Activated naive CD8-positive, alpha-beta T cell treated with anti-CD3 and anti-CD28 coated beads, Interleukin-2, amount 50 U/mL, for 24 hours (primary cell): Measurements from ENCODE around the gene FLVCR2.

Source experiments
- ATAC-seq: fragments of 150-1000 bp; cut with Tn5 transposase; one replicate; pipeline ENCODE4 v1.10.0; 2021
- DNase-seq: peaks from one replicate; pipeline ENCODE4 v3.0.0; 2021
- H3K27ac Mint-ChIP-seq: one replicate; pipeline ENCODE4 v1.8.0; 2021; ENCODE audit warnings: mild to moderate bottlenecking, mixed read lengths
- H3K27me3 Mint-ChIP-seq: one replicate; pipeline ENCODE4 v1.8.0; 2021; ENCODE audit warnings: mixed read lengths
- H3K36me3 Mint-ChIP-seq: one replicate; pipeline ENCODE4 v1.8.0; 2021; ENCODE audit warnings: low read depth, mixed read lengths
- H3K4me1 Mint-ChIP-seq: one replicate; pipeline ENCODE4 v1.8.0; 2021; ENCODE audit warnings: mixed read lengths
- H3K4me3 Mint-ChIP-seq: one replicate; pipeline ENCODE4 v1.8.0; 2021; ENCODE audit warnings: mild to moderate bottlenecking, moderate library complexity, mixed read lengths
- H3K9me3 Mint-ChIP-seq: one replicate; pipeline ENCODE4 v1.8.0; 2021; ENCODE audit warnings: mixed read lengths

FLVCR2 gene

DNA sequence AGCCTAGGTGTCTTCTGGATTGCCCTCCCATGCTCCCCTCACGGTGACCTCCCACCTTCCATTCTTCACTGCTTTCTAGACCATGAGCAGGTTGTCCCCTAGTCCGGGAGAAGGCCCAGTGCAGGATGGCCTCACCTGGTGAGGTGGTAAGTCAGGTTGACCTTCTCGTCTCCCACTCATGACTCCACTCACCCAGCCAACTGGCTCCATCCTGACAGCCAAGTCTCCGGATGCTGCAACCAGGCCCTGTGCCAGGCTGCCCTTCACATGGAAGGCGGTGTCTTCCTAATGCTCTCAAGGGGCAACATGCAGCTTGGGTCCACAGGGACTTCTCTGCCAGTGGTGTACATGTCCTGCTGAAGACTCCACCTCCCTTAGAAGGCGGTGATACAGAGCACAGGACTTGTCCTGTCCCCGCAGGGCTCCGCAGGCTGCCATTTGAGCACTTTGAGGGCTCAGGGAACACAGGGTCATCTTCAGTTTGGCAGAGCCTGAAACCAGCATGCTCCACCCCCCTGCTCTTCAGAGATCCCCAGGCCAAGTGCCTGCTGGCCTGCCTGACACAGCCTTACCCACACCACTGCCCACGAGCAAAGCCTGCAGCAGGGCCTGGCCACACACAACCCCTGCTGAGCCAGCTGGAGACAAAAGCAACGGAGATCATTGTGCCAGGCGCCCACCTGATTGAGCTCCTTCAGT lies 30.7 kb upstream of the FLVCR2 start:
- H3K27ac Mint-ChIP-seq: peak overlapping the region; percentile 27
- H3K9me3 Mint-ChIP-seq: no peaks in the 10 kb centered on the region
- H3K36me3 Mint-ChIP-seq: peaks cover 32% of the 10 kb centered on the region

DNA sequence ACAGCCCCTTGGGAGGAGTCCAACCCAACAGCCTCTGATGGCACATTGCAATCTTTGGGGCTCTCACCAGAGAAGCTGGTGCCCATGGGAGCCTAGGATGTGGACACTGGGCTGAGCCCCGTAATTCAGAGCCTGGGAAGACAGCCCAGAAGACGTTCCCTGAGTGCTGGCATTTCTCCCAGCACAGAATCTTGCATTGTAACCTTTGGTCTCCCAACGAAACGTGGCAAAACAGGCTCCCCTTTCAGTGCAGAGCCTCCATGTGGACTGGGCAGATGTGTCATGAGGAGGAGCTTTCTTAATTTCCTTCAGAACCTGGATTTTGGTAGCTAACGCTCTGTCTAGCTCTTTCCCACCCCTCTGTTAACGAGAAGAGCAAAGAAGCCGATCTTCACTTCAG lies 29.9 kb upstream of the FLVCR2 start:
- DNase-seq: no peak
- Mint-ChIP-seq H3K9me3 (no peaks in the 10 kb centered on the region), H3K4me1 (peaks cover 56% of the 10 kb centered on the region), H3K27ac (peak overlapping the region; percentile 16), H3K36me3 (peaks cover 32% of the 10 kb centered on the region), H3K27me3 (no peaks in the 10 kb centered on the region), H3K4me3 (no peak overlapping the region)
- no peak for ATAC-seq

More for the DNA sequence above, 30.7 kb upstream of the FLVCR2 start:
- DNase-seq: no peak
- no peak for ATAC-seq
- Mint-ChIP-seq H3K4me1 (peaks cover 61% of the 10 kb centered on the region), H3K27me3 (no peaks in the 10 kb centered on the region), H3K4me3 (no peak overlapping the region)

DNA sequence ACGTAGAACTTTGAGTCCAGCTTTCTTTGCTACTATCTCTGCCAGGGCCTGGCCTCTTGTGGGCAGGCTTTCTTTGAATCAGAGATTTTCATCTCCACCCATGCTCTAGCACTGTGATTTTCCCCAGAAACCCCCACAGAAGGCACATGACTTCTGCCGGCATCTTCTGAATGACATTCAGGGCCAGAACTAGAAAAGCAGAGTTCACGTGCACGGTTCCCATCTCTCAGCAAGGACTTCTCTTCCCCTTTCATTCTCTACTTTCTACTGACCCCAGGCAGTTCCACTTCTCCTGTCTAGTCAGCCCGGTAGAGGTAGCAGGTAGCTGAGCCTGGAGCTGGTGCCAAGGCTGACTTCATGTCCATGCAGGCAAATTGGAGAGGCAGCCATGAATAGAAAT lies 29.3 kb upstream of the FLVCR2 start:
- H3K4me3 Mint-ChIP-seq: no peak overlapping the region
- peaks cover 32% of the 10 kb centered on the region for H3K36me3 Mint-ChIP-seq

DNA sequence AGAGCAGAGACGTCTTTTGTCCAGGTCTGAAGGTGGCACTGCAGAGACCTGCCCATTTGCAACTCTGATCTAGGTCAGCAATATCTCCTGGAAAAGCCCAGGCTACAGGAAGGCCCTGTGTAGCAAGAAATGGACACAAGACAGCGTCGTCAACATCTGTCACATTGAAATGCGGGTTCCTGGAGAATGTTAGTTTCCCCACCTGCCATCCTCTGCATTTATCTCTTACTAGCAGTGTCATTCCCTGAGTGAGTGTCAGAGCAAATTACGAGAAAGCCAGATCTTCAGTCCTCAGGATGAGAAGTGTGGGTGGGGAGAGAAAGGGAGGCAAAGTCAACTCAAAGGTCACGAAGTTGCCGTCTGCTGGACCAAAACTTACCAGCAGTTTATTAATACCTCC lies 27.4 kb upstream of the FLVCR2 start:
- Mint-ChIP-seq H3K4me3 (no peak overlapping the region), H3K27ac (no peak overlapping the region), H3K36me3 (peaks cover 20% of the 10 kb centered on the region), H3K4me1 (peaks cover 44% of the 10 kb centered on the region), H3K27me3 (no peaks in the 10 kb centered on the region), H3K9me3 (no peaks in the 10 kb centered on the region)
- DNase-seq (no peak), ATAC-seq (no peak)

More for the DNA sequence above, 29.3 kb upstream of the FLVCR2 start:
- DNase-seq (no peak), ATAC-seq (peak; percentile 65)
- peaks cover 52% of the 10 kb centered on the region for H3K4me1 Mint-ChIP-seq
- peak overlapping the region; percentile 16 for H3K27ac Mint-ChIP-seq
- H3K27me3 Mint-ChIP-seq: no peaks in the 10 kb centered on the region
- H3K9me3 Mint-ChIP-seq: no peaks in the 10 kb centered on the region

DNA sequence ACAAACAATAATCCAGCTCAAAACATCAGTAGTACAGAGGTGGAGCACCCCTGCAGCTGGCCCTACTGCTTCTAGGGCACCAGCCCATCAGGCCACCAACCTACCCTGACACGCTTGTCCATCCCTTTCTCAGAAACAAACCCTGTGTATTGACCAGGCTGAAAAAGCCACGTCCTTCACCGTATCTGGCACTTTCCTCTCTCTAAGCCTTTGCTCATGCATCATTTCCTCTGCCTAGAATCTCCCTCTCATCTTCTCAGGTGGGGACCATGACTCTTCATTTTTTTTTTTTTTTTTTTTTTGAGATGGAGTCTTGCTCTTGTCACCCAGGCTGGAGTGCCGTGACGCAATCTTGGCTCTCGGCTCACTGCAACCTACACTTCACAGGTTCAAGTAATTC lies 25.3 kb upstream of the FLVCR2 start:
- no peaks in the 10 kb centered on the region for H3K9me3 Mint-ChIP-seq
- peaks cover 38% of the 10 kb centered on the region for H3K4me1 Mint-ChIP-seq
- no peaks in the 10 kb centered on the region for H3K27me3 Mint-ChIP-seq
- H3K27ac Mint-ChIP-seq: no peak overlapping the region
- no peak overlapping the region for H3K4me3 Mint-ChIP-seq
- ATAC-seq: no peak
- H3K36me3 Mint-ChIP-seq: peaks cover 7% of the 10 kb centered on the region
- DNase-seq: no peak

DNA sequence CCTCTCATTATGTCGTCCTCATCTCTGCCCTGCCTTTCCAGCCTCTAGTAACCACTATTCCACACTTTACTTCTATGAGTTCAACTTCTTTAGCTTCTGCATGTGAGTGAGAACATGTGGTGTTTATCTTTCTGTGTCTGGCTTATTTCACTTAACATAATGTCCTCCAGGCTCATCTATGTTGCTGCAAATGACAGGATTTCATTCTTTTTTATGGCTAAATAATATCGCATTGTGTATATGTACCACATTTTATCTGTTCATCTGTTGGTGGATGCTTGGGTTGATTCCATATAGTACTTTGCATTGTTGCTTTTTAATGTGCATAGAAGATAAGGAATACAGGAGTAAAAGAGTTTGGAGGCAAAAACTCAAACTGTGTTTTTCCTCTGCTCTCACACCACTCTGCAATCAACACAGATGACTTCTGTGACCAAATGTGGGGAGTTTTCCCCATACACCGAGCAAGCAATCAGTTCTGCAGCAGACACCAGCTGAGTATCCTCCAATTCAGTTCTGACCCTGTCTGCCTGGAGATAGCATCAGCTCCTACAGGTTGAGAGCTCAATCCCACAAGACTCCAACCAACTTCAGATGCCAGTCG lies 24.6 kb upstream of the FLVCR2 start:
- no peak overlapping the region for H3K4me3 Mint-ChIP-seq

DNA sequence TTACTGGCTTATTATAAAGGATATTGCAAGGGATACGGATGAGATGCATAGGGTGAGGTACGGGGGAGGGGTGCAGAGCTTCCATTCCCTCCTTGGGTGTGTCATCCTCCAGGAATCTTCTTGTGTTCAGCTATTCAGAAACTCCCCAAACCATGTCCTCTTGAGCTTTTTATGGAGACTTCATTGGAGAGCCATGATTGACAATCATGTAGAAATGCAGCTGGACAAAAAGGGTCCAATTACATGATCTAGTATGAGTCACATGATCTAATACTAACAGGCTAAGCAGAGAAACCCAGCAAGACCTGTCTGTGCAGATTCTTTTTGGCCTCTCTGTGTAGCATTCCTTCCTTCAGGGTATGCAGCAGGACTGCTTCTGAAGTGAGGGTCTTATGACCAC lies 23.9 kb upstream of the FLVCR2 start:
- Mint-ChIP-seq H3K4me3 (no peak overlapping the region), H3K9me3 (no peaks in the 10 kb centered on the region), H3K27ac (no peak overlapping the region), H3K4me1 (peaks cover 35% of the 10 kb centered on the region), H3K27me3 (no peaks in the 10 kb centered on the region), H3K36me3 (no peaks in the 10 kb centered on the region)
- ATAC-seq (no peak), DNase-seq (no peak)

More for the DNA sequence above, 24.6 kb upstream of the FLVCR2 start:
- Mint-ChIP-seq H3K9me3 (no peaks in the 10 kb centered on the region), H3K27ac (no peak overlapping the region), H3K36me3 (peaks cover 3% of the 10 kb centered on the region), H3K27me3 (no peaks in the 10 kb centered on the region), H3K4me1 (peaks cover 36% of the 10 kb centered on the region)
- ATAC-seq (no peak), DNase-seq (no peak)

DNA sequence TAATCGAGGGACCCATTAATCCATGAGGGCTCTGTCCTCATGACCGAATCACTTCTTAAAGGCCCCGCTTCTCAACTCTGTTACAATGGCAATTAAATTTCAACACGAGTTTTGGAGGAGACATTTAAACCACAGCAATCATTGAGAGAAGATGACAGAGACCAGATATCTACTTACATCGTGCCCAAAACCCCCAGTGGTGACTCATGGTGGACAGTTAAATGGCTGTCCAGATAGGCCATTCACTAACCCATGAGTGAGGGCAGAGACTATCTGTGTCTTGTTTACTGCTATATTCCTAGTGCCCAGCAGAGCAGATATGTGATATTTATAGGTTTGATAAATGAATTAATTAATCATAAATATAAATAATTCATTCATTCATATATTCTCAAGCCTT lies 20.0 kb upstream of the FLVCR2 start:
- Mint-ChIP-seq H3K4me3 (no peak overlapping the region), H3K36me3 (no peaks in the 10 kb centered on the region), H3K9me3 (no peaks in the 10 kb centered on the region), H3K4me1 (peaks cover 57% of the 10 kb centered on the region), H3K27me3 (no peaks in the 10 kb centered on the region), H3K27ac (no peak overlapping the region)
- no peak for ATAC-seq
- DNase-seq: no peak

DNA sequence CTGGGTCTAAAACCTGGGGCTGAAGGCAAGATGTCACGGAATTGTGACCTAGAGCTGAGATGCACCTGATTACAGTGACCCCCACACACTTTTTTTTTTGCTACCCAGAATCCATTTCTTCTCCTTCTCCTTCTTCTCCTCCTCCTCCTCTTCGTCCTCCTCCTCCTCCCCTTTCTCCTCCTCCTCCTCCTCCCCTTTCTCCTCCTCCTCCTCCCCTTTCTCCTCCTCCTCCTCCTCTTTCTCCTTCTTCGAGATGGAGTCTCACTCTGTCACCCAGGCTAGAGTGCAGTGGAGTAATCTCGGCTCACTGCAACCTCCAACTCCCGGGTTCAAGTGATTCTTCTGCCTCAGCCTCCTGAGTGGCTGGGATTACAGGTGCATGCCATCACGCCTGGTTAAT lies 19.4 kb upstream of the FLVCR2 start:
- no peaks in the 10 kb centered on the region for H3K9me3 Mint-ChIP-seq
- ATAC-seq (no peak), DNase-seq (no peak)
- no peak overlapping the region for H3K4me3 Mint-ChIP-seq
- H3K27me3 Mint-ChIP-seq: no peaks in the 10 kb centered on the region
- H3K36me3 Mint-ChIP-seq: no peaks in the 10 kb centered on the region
- peak overlapping the region; percentile 91 for H3K27ac Mint-ChIP-seq
- peaks cover 57% of the 10 kb centered on the region for H3K4me1 Mint-ChIP-seq

DNA sequence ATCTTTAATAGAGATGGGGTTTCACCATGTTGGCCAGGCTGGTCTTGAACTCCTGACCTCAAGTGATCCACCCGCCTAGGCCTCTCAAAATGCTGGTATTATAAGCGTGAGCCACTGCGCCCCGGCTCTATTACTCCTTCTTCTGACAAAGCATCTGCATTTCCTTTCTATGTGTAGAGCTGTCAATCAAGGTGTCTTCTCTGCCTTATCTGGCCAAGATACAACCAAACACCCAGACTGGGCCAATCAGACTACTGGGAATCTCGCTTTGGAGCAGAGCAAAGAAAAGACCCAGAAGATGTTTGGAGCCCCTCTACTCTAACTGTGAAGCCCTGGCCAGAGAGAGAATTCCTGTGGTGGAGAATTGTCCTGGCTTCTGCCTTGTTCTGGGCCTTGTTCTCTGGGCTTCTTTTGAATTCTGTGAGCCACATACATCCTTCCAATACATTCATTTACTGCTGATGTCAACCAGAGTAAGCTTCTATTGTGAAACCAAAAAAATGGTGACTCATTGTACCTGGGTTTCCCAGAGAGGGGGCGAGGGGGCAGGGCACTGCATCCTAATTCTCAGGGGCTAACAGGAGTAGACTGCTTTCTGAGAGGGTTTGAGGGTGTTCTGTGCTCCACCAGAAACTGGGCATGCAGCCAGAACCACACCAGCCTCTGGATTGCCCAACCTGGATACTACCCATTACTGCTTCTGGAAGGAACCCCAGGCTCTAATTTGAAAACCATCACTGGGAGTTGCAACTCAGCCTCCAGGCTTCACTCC lies 18.8 kb upstream of the FLVCR2 start:
- peak overlapping the region; percentile 91 for H3K27ac Mint-ChIP-seq
- ATAC-seq: peak; percentile 71
- peaks cover 58% of the 10 kb centered on the region for H3K4me1 Mint-ChIP-seq
- no peaks in the 10 kb centered on the region for H3K27me3 Mint-ChIP-seq
- H3K4me3 Mint-ChIP-seq: peak overlapping the region; percentile 5
- DNase-seq: peak; percentile 70
- no peaks in the 10 kb centered on the region for H3K36me3 Mint-ChIP-seq
- no peaks in the 10 kb centered on the region for H3K9me3 Mint-ChIP-seq

DNA sequence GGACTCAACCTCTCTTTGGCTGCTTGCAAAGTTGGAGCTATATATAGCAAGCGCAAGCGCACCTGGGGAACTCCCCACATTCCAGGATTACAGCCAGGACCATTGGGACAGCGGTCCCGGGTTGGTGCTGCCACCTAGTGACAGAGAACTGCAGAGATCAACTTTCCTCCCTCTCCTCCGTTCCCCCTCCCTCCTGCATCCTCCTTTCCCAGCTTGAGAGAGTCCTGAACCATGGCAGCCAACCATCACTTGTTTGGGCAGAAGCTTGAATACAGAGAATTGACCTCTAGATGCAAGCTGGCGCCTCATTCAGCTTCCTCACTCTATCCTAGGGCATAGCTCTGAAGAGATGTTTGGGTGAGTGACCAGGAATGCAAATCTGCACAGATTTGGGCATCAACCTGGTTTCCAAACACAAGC lies 17.4 kb upstream of the FLVCR2 start:
- ATAC-seq (no peak), DNase-seq (peak; percentile 66)
- H3K27ac Mint-ChIP-seq: peak overlapping the region; percentile 27
- no peaks in the 10 kb centered on the region for H3K27me3 Mint-ChIP-seq
- no peaks in the 10 kb centered on the region for H3K9me3 Mint-ChIP-seq
- H3K4me1 Mint-ChIP-seq: peaks cover 67% of the 10 kb centered on the region
- H3K36me3 Mint-ChIP-seq: no peaks in the 10 kb centered on the region
- H3K4me3 Mint-ChIP-seq: no peak overlapping the region

DNA sequence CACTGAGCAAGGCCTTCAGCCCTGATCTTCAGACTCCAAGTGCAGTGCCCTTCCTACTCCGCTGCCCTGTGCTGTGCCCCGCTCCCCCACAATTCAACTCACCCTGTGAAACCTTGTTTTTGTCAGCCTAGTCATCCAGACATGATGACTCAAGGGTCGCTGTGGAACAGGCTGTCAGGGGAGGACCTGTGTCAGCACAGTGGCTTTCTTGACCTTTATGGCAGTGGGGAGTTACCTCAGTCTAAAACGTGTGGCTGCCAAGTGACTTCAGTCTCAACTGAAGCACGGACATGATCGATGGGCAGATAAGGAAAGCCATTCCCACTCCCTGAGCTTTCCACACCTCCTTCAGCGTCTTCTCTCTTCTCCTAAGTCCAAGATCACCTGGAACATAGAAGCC lies 16.3 kb upstream of the FLVCR2 start:
- ATAC-seq: peak; percentile 79
- Mint-ChIP-seq H3K9me3 (no peaks in the 10 kb centered on the region), H3K27me3 (peaks cover 3% of the 10 kb centered on the region), H3K4me3 (peak overlapping the region; percentile 2), H3K4me1 (peaks cover 78% of the 10 kb centered on the region), H3K36me3 (no peaks in the 10 kb centered on the region), H3K27ac (peak overlapping the region; percentile 50)
- DNase-seq: peak; percentile 74

DNA sequence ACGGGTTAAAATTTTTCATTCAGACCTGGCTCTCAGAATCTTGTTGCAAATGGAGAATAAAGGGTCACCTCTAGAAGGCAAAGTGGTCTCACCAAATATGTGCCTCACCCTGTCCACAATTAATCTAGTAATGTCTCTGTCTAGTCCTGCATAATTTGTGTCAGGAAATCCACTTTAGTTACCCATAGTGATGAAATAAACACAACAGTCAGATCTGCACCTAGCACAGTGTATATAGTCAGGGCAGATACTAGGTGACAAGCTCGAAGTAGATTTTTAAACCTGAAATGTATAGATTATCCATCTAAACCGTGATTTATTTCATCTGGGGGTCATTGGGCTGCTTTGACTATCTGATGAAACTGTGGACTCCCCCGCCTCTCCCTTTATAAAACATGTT lies 15.9 kb upstream of the FLVCR2 start:
- Mint-ChIP-seq H3K27me3 (peaks cover 3% of the 10 kb centered on the region), H3K27ac (peak overlapping the region; percentile 50), H3K36me3 (no peaks in the 10 kb centered on the region), H3K4me3 (no peak overlapping the region), H3K9me3 (no peaks in the 10 kb centered on the region), H3K4me1 (peaks cover 78% of the 10 kb centered on the region)
- no peak for DNase-seq
- ATAC-seq: peak; percentile 6

DNA sequence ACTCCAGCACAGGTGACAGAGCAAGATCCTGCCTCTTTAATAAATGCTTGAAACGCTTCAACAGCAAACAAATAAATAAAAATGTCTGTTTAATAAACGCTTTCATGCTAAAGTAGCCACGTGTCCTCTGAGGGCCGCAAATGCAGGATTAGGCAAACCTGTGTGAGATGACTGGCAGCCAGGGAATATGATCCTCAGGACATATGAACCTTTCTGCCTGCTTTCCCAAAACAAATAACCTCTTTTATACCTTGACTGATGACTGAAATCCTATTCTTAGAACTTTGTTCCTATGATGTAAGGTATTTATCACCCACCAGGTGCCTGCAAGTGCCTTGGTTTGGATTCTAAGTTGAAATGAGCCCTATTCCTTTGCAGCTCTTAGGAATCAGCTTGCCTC lies 14.5 kb upstream of the FLVCR2 start:
- H3K27ac Mint-ChIP-seq: no peak overlapping the region

DNA sequence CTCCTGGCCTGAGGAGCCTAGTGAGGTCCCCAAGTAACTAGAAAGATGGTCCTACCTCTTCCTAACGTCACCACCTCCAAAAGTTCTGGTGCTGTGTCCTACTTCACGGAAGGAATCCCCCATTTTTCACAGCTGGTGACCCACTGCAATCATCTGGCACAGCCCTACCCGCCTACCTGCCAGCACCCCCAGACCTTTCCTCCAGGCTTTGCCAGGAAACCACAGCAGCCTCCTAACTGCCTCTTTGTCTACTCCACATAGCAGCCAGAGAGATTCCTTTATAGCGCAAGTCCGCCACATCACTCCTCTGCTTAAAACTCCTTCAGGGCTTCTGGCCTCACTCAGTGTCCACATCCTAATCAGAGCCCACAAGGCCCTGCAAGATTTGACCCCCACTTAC lies 13.4 kb upstream of the FLVCR2 start:
- peaks cover 3% of the 10 kb centered on the region for H3K27me3 Mint-ChIP-seq
- no peaks in the 10 kb centered on the region for H3K36me3 Mint-ChIP-seq
- peaks cover 79% of the 10 kb centered on the region for H3K4me1 Mint-ChIP-seq
- no peaks in the 10 kb centered on the region for H3K9me3 Mint-ChIP-seq
- DNase-seq: no peak
- H3K4me3 Mint-ChIP-seq: no peak overlapping the region
- H3K27ac Mint-ChIP-seq: no peak overlapping the region
- no peak for ATAC-seq

More for the DNA sequence above, 14.5 kb upstream of the FLVCR2 start:
- Mint-ChIP-seq H3K4me1 (peaks cover 82% of the 10 kb centered on the region), H3K4me3 (no peak overlapping the region), H3K36me3 (no peaks in the 10 kb centered on the region), H3K27me3 (peaks cover 3% of the 10 kb centered on the region), H3K9me3 (no peaks in the 10 kb centered on the region)
- ATAC-seq: no peak
- DNase-seq: no peak
